Stimulated activated CD8-positive, alpha-beta memory T cell treated with anti-CD3 and anti-CD28 coated beads, Interleukin-2, amount 100 ng/mL, for 48 hours (primary cell): ENCODE measurements around the gene TMA7.
"Not testable (repeated sequence)": the region's sequence is repeated elsewhere in the genome, so short reads cannot be mapped to it uniquely, and the experiment has no call there.

Source experiments
- DNase-seq, 2 donors: peaks; one replicate each; pipeline ENCODE4 v3.0.0-alpha.2; 2020; ENCODE audit warnings: low read depth in 2 of 2

TMA7 gene

GRCh38 chr3:48468329-48468731 lies 28.3 kb downstream of the TMA7 start:
- no peak for DNase-seq

GRCh38 chr3:48469046-48469915 lies 29.2 kb downstream of the TMA7 start:
- no peak for DNase-seq

GRCh38 chr3:48470286-48470685 lies 30.2 kb downstream of the TMA7 start:
- no peak for DNase-seq

GRCh38 chr3:48472673-48472922 lies 32.5 kb downstream of the TMA7 start:
- DNase-seq: no peak

- DNase-seq: peak; percentile 92
Observed at GRCh38 chr3:48472923-48473616, 33.0 kb downstream of the TMA7 start.

GRCh38 chr3:48473617-48473952 lies 33.5 kb downstream of the TMA7 start:
- no peak for DNase-seq

- not testable (repeated sequence) for DNase-seq
Observed at GRCh38 chr3:48474031-48474430, 34.0 kb downstream of the TMA7 start.

GRCh38 chr3:48474619-48475018 lies 34.6 kb downstream of the TMA7 start:
- DNase-seq: no peak

- no peak for DNase-seq
Observed at GRCh38 chr3:48475188-48475587, 35.1 kb downstream of the TMA7 start.

GRCh38 chr3:48476426-48477053 lies 36.5 kb downstream of the TMA7 start:
- no peak for DNase-seq

- DNase-seq: no peak
Observed at GRCh38 chr3:48477959-48478520, 38.0 kb downstream of the TMA7 start.

GRCh38 chr3:48478626-48479555 lies 38.8 kb downstream of the TMA7 start:
- no peak for DNase-seq

GRCh38 chr3:48480891-48481290 lies 40.8 kb downstream of the TMA7 start:
- not testable (repeated sequence) for DNase-seq

- DNase-seq: not testable (repeated sequence)
Observed at GRCh38 chr3:48482822-48483221, 42.8 kb downstream of the TMA7 start.

GRCh38 chr3:48486952-48487351 lies 46.9 kb downstream of the TMA7 start:
- DNase-seq: no peak

- DNase-seq: no peak
Observed at GRCh38 chr3:48492461-48493202, 52.6 kb downstream of the TMA7 start.

- DNase-seq: no peak
Observed at GRCh38 chr3:48493203-48493501, 53.1 kb downstream of the TMA7 start.
